IMR-90 (cell line): ENCODE measurements around the gene GPC6. TPM values are rescaled to one million over a fixed set of nuclear protein-coding genes. Genes with fewer than 3 reads are reported as not detected.

ENCODE experiments used
- ATAC-seq: fragments of 200-7000 bp; cut with Tn5 transposase; 2 replicates; pipeline ENCODE4 v1.9.1; 2020; ENCODE audit warnings: low read depth, mild to moderate bottlenecking, moderate library complexity
- BruUV-seq: library from RNA; stranded (reverse); fragments of 400-500 nt; replicated peaks from 2 replicates; lab custom pipeline; 2021; lab: Mats Ljungman, UMichigan
- CTCF ChIA-PET: fragments of 300-600 bp; formaldehyde crosslinking; extraction: SDS; loops from one replicate; lab custom pipeline; 2021; ENCODE audit warnings: antibody characterized with exemption; lab: Yijun Ruan, JAX
- POLR2A ChIA-PET: fragments of 300-600 bp; sonication (Branson Sonifier 250); formaldehyde crosslinking; loops from one replicate; lab custom pipeline; 2022; ENCODE audit warnings: antibody characterized with exemption; ENCODE audit not compliant: unreplicated experiment; lab: Charles Lee
- DNase-seq: peaks from one replicate; pipeline ENCODE4 v3.0.0; 2013
- H2AFZ ChIP-seq: replicated peaks from 2 replicates; pipeline ENCODE3; 2013; ENCODE audit warnings: low read length, mild to moderate bottlenecking; ENCODE audit not compliant: poor library complexity
- H2AK5ac ChIP-seq: 2 replicates; pipeline ENCODE4 v1.6.1; 2013; ENCODE audit warnings: low read depth, low read length, inconsistent platforms
- H2AK9ac ChIP-seq: replicated peaks from 2 replicates; pipeline ENCODE3; 2013; ENCODE audit warnings: mild to moderate bottlenecking, low read depth, low read length, moderate library complexity; ENCODE audit not compliant: poor library complexity
- H2BK120ac ChIP-seq: 2 replicates; pipeline ENCODE4 v1.6.1; 2013; ENCODE audit warnings: low read depth, low read length, inconsistent platforms
- H2BK15ac ChIP-seq: 3 replicates; pipeline ENCODE4 v1.6.1; 2013; ENCODE audit warnings: low read depth, low read length, inconsistent platforms
- H2BK20ac ChIP-seq: 2 replicates; pipeline ENCODE4 v1.6.1; 2013; ENCODE audit warnings: low read depth, mild to moderate bottlenecking, inconsistent platforms, low read length, moderate library complexity
- H2BK5ac ChIP-seq: 2 replicates; pipeline ENCODE4 v1.6.1; 2013; ENCODE audit warnings: mild to moderate bottlenecking, low read depth, low read length, inconsistent platforms; ENCODE audit not compliant: poor library complexity, severe bottlenecking
- H3K14ac ChIP-seq: replicated peaks from 2 replicates; pipeline ENCODE4 v1.6.1; 2013; ENCODE audit warnings: low read depth, low read length, inconsistent platforms
- H3K18ac ChIP-seq: 2 replicates; pipeline ENCODE4 v1.6.1; 2013; ENCODE audit warnings: low read depth, low read length, control low read depth
- H3K23ac ChIP-seq: 2 replicates; pipeline ENCODE4 v1.6.1; 2013; ENCODE audit warnings: low read depth, low read length, inconsistent platforms
- H3K27ac ChIP-seq: 2 replicates; pipeline ENCODE4 v1.5.1; 2013; ENCODE audit warnings: mild to moderate bottlenecking, control low read depth, low read length; ENCODE audit not compliant: insufficient read depth
- H3K27me3 ChIP-seq: 2 replicates; pipeline ENCODE4 v1.6.1; 2013; ENCODE audit warnings: low read length; ENCODE audit not compliant: control insufficient read depth, insufficient read depth
- H3K36me3 ChIP-seq: 2 replicates; pipeline ENCODE4 v1.6.1; 2013; ENCODE audit warnings: low read length, mixed read lengths; ENCODE audit not compliant: control insufficient read depth, insufficient read depth
- H3K4ac ChIP-seq: 2 replicates; pipeline ENCODE4 v1.6.1; 2013; ENCODE audit warnings: low read depth, low read length, inconsistent platforms
- H3K4me1 ChIP-seq: 2 replicates; pipeline ENCODE4 v1.6.1; 2013; ENCODE audit warnings: low read length, mixed read lengths; ENCODE audit not compliant: control insufficient read depth, insufficient read depth
- H3K4me2 ChIP-seq: 2 replicates; pipeline ENCODE4 v1.6.1; 2013; ENCODE audit warnings: low read depth, mild to moderate bottlenecking, control low read depth, low read length, moderate library complexity
- H3K4me3 ChIP-seq: 2 replicates; pipeline ENCODE4 v1.5.1; 2013; ENCODE audit warnings: low read depth, mild to moderate bottlenecking, control low read depth, low read length, moderate library complexity; ENCODE audit not compliant: insufficient read depth
- H3K56ac ChIP-seq: 2 replicates; pipeline ENCODE4 v1.6.1; 2013; ENCODE audit warnings: low read length, inconsistent platforms; ENCODE audit not compliant: insufficient read depth; ENCODE audit errors: extremely low read depth
- H3K79me1 ChIP-seq, 2 experiments: 2 replicates each; pipeline ENCODE4 v1.6.1; 2013; ENCODE audit warnings: low read length in 2 of 2, inconsistent platforms in 1 of 2, low read depth in 1 of 2
- H3K9ac ChIP-seq: 2 replicates; pipeline ENCODE4 v1.6.1; 2013; ENCODE audit warnings: low read depth, low read length, control low read depth
- H3K9me1 ChIP-seq: 2 replicates; pipeline ENCODE4 v1.6.1; 2013; ENCODE audit warnings: low read length, inconsistent platforms; ENCODE audit not compliant: insufficient read depth
- H3K9me3 ChIP-seq: 2 replicates; pipeline ENCODE4 v1.6.1; 2013; ENCODE audit warnings: low read length; ENCODE audit not compliant: control insufficient read depth, insufficient read depth
- H4K20me1 ChIP-seq: 2 replicates; pipeline ENCODE4 v1.6.1; 2013; ENCODE audit warnings: low read length, inconsistent platforms; ENCODE audit not compliant: insufficient read depth
- H4K5ac ChIP-seq: 2 replicates; pipeline ENCODE4 v1.6.1; 2013; ENCODE audit warnings: mild to moderate bottlenecking, low read depth, low read length, control low read depth
- H4K8ac ChIP-seq, 2 experiments: 2 replicates each; pipeline ENCODE4 v1.6.1; 2013; ENCODE audit warnings: low read depth in 2 of 2, low read length in 2 of 2, control low read depth in 1 of 2, inconsistent platforms in 1 of 2
- H4K91ac ChIP-seq: 2 replicates; pipeline ENCODE4 v1.6.1; 2013; ENCODE audit warnings: low read depth, low read length, inconsistent platforms; ENCODE audit not compliant: insufficient read depth
- BHLHE40 ChIP-seq: fragments of 150-350 bp; IDR thresholded peaks from 2 replicates; pipeline ENCODE4 v1.6.1; 2016; ENCODE audit warnings: mild to moderate bottlenecking, low read depth, low read length
- CEBPB ChIP-seq: IDR thresholded peaks from 2 replicates; pipeline ENCODE4 v1.6.1; 2012; ENCODE audit warnings: low read depth, low read length, improper control_type of control experiment
- CHD1 ChIP-seq: IDR thresholded peaks from 2 replicates; pipeline ENCODE4 v1.6.1; 2012; ENCODE audit warnings: low read depth, low read length, improper control_type of control experiment
- CTCF ChIP-seq: conservative IDR thresholded peaks from 2 replicates; pipeline ENCODE4 v1.5.1; 2012; ENCODE audit warnings: mild to moderate bottlenecking, low read depth, low read length, improper control_type of control experiment
- ELK1 ChIP-seq: fragments of 150-350 bp; IDR thresholded peaks from 2 replicates; pipeline ENCODE4 v1.6.1; 2016; ENCODE audit warnings: low read depth, mild to moderate bottlenecking, low read length, moderate library complexity, borderline replicate concordance
- FOS ChIP-seq: fragments of 150-350 bp; IDR thresholded peaks from 2 replicates; pipeline ENCODE4 v1.6.1; 2016; ENCODE audit warnings: low read depth, low read length
- MAFK ChIP-seq: IDR thresholded peaks from 2 replicates; pipeline ENCODE4 v1.6.1; 2012; ENCODE audit warnings: low read depth, low read length, improper control_type of control experiment
- MAZ ChIP-seq: IDR thresholded peaks from 2 replicates; pipeline ENCODE4 v1.6.1; 2012; ENCODE audit warnings: low read depth, mild to moderate bottlenecking, low read length, improper control_type of control experiment, moderate library complexity, borderline replicate concordance
- MXI1 ChIP-seq: IDR thresholded peaks from 2 replicates; pipeline ENCODE4 v1.6.1; 2012; ENCODE audit warnings: low read depth, mild to moderate bottlenecking, low read length, moderate library complexity, borderline replicate concordance
- NFE2L2 ChIP-seq: fragments of 150-350 bp; IDR thresholded peaks from 2 replicates; pipeline ENCODE4 v1.6.1; 2016; ENCODE audit warnings: low read depth, mild to moderate bottlenecking, low read length
- POLR2A ChIP-seq: IDR thresholded peaks from 2 replicates; pipeline ENCODE4 v1.6.1; 2012; ENCODE audit warnings: mild to moderate bottlenecking, low read depth, low read length
- RAD21 ChIP-seq: IDR thresholded peaks from 2 replicates; pipeline ENCODE4 v1.6.1; 2012; ENCODE audit warnings: low read length, improper control_type of control experiment
- RCOR1 ChIP-seq: IDR thresholded peaks from 2 replicates; pipeline ENCODE4 v1.6.1; 2012; ENCODE audit warnings: mild to moderate bottlenecking, low read length, improper control_type of control experiment; ENCODE audit not compliant: insufficient replicate concordance
- RFX5 ChIP-seq: IDR thresholded peaks from 2 replicates; pipeline ENCODE4 v1.8.0; 2012; ENCODE audit warnings: low read depth, mild to moderate bottlenecking, low read length, moderate library complexity
- SMC3 ChIP-seq: fragments of 150-350 bp; IDR thresholded peaks from 2 replicates; pipeline ENCODE4 v1.6.1; 2016; ENCODE audit warnings: low read depth, mild to moderate bottlenecking, antibody characterized with exemption, low read length, moderate library complexity
- USF2 ChIP-seq: fragments of 150-350 bp; IDR thresholded peaks from 2 replicates; pipeline ENCODE4 v1.6.1; 2017; ENCODE audit warnings: mild to moderate bottlenecking, antibody characterized with exemption, low read length, low read depth
- WGBS, 2 experiments: methylation state at CpG; one replicate each; pipeline versions ENCODE4 v1.1.5 to v1.1.7; 2013; ENCODE audit warnings: missing lambda C conversion rate in 2 of 2; ENCODE audit not compliant: insufficient read length in 1 of 2; ENCODE audit errors: extremely low coverage in 2 of 2; 5-methylcytosine and 5-hydroxymethylcytosine counted together
- dilution Hi-C: fragments of 300-500 bp; cut with HindIII; formaldehyde crosslinking; loops from one replicate; pipeline ENCODE4 v1.14.3; 2018; ENCODE audit warnings: low sequenced_read_pairs; ENCODE audit not compliant: unreplicated experiment
- in situ Hi-C: fragments of 300-500 bp; cut with MboI; formaldehyde crosslinking; loops from 3 replicates; pipeline ENCODE4 v1.14.3; 2019; ENCODE audit warnings: low sequenced_read_pairs, inconsistent platforms, mixed read lengths
- intact Hi-C: fragments of 100-400 bp; cut with micrococcal nuclease; formaldehyde crosslinking; loops from 2 replicates; pipeline ENCODE4 v1.10.0; 2022
- polyA plus RNA-seq, 3 experiments: library from polyadenylated mRNA; depleted of rRNA; stranded (reverse); fragments of >200 nt; gene quantifications; 2 replicates each; pipeline ENCODE4 v1.2.3, GENCODE V29; 2012; ENCODE audit warnings: low replicate concordance in 1 of 3
- total RNA-seq: library from RNA; depleted of rRNA; stranded (reverse); fragments of >200 nt; gene quantifications from 2 replicates; pipeline ENCODE4 v1.2.3, GENCODE V29; 2012

The GPC6 gene
- total and polyA plus RNA-seq, 2 of the 4 experiments (the other 2 are of a cell fraction): 14.9 to 39.4 TPM

- H3K36me3 ChIP-seq: no peaks in the 10 kb centered on the region
- H3K14ac ChIP-seq: peak overlapping the region; percentile 85
- ATAC-seq (no peak), DNase-seq (no peak)
- no peaks in the 10 kb centered on the region for H3K27me3 ChIP-seq
- POLR2A ChIA-PET: interaction anchor here (0.6 kb wide), 4 partner anchors 35 to 1152 kb away, joined by 3 to 5 read pairs (median 4); no protein-coding TSS in a partner anchor
- peak overlapping the region; percentile 98 for H3K56ac ChIP-seq
- H3K4ac ChIP-seq: peak overlapping the region; percentile 93
- H4K20me1 ChIP-seq: no peaks in the 10 kb centered on the region
- H2BK120ac ChIP-seq: peak overlapping the region; percentile 90
- H3K27ac ChIP-seq: peak overlapping the region; percentile 75
- BruUV-seq: no TSS peak
- H2BK15ac ChIP-seq: peak overlapping the region; percentile 77; the same call in 1 of the 3 replicates
- H3K79me1 ChIP-seq: peaks cover 0 to 3% of the 10 kb centered on the region in 2 experiments; a peak in 1 of 4 replicates
- H4K91ac ChIP-seq: peak overlapping the region; percentile 88
- no peak overlapping the region for H2AK5ac ChIP-seq
- peak overlapping the region; percentile 45; the same call in 1 of the 2 replicates for H4K5ac ChIP-seq
- H3K18ac ChIP-seq: peak overlapping the region; percentile 68
- peak overlapping the region; percentile 97 for H3K23ac ChIP-seq
- peak overlapping the region; percentile 94 for H2AFZ ChIP-seq
- H2BK20ac ChIP-seq: peak overlapping the region; percentile 73; the same call in 1 of the 2 replicates
- H3K9me3 ChIP-seq: no peaks in the 10 kb centered on the region
- H2BK5ac ChIP-seq: peak overlapping the region; percentile 80
- intact Hi-C loops (loop anchor here (1.0 to 10.0 kb wide), 11 partner anchors 264 to 1134 kb away; no protein-coding TSS in a partner anchor), in situ Hi-C loops (loop anchor here (10.0 to 25.0 kb wide), 3 partner anchors 514 to 1384 kb away; partner anchors contain the start of gene GPR180), dilution Hi-C loops (no loop called here)
- H3K4me2 ChIP-seq: peak overlapping the region; percentile 76
- CTCF ChIA-PET: interaction anchor here (0.7 to 1.0 kb wide), 4 partner anchors 9 to 485 kb away, joined by 3 to 5 read pairs (median 4); no protein-coding TSS in a partner anchor
- H4K8ac ChIP-seq: peak overlapping the region; percentile 33 to 85
- H3K9ac ChIP-seq: peak overlapping the region; percentile 78
- H3K4me3 ChIP-seq: peak overlapping the region; percentile 50
- H2AK9ac ChIP-seq: no peak overlapping the region
- WGBS, 2 experiments: 0% methylated on average over 1 of the region's 9 CpGs; no CpG with 5 or more reads in 1 of the 2 experiments
- no peaks in the 10 kb centered on the region; the same call in 1 of the 2 replicates for H3K9me1 ChIP-seq
- 0 out of 2 replicates have a peak, but pooled peaks cover 2% of the 10 kb centered on the region for H3K4me1 ChIP-seq
- TF ChIP-seq POLR2A (no peak), MAZ (no peak), CHD1 (no peak), FOS (no peak), BHLHE40 (no peak; the same call in 1 of the 2 replicates), MAFK (no peak), RFX5 (no peak), CTCF (no peak), ELK1 (no peak), USF2 (no peak), NFE2L2 (no peak), CEBPB (no peak), RAD21 (no peak; the same call in 1 of the 2 replicates), SMC3 (no peak), MXI1 (no peak), RCOR1 (no peak)
Measured at GRCh38 chr13:93228643-93228937, 2.0 kb downstream of the GPC6 start.
